Peyer's patch (tissue), 4 donors: Measurements from ENCODE around the gene CCDC66. TPM values are rescaled to one million over a fixed set of nuclear protein-coding genes. Genes with fewer than 3 reads are reported as not detected.

Experiments used
- DNase-seq, 3 donors: peaks; one replicate each; pipeline ENCODE4 v3.0.0-alpha.2; 2017 to 2019
- H3K27ac ChIP-seq, 4 donors: fragments of 200-600 bp; sonication (generic); one replicate each; pipeline ENCODE4 v1.5.1; 2016 to 2019
- H3K27me3 ChIP-seq, 2 donors: fragments of 200-600 bp; sonication (generic); one replicate each; pipeline ENCODE4 v1.5.1; 2019
- H3K36me3 ChIP-seq, 3 donors: fragments of 200-600 bp; sonication (generic); one replicate each; pipeline ENCODE4 v1.5.1; 2016 to 2019
- H3K4me1 ChIP-seq, 4 donors: fragments of 200-600 bp; sonication (generic); one replicate each; pipeline ENCODE4 v1.5.1; 2016 to 2019
- H3K4me3 ChIP-seq, 4 donors: fragments of 200-600 bp; sonication (generic); 1 replicate in 3 of 4; 2 replicates in 1 of 4; pipeline ENCODE4 v1.5.1; 2016 to 2019; ENCODE audit warnings: mild to moderate bottlenecking in 1 of 4
- H3K9me3 ChIP-seq, 4 donors: fragments of 200-600 bp; sonication (generic); one replicate each; pipeline ENCODE4 v1.5.1; 2016 to 2019; ENCODE audit warnings: mild to moderate bottlenecking in 1 of 4
- CTCF ChIP-seq, 6 experiments: fragments of 450-650 bp in 4 of 6; fragments of 200-600 bp in 2 of 6; sonication (generic) in 1 of 6; IDR thresholded peaks; one replicate each; pipeline ENCODE4 v1.5.1; 2017 to 2019; ENCODE audit warnings: antibody characterized with exemption in 6 of 6, mild to moderate bottlenecking in 3 of 6, moderate library complexity in 1 of 6
- POLR2A ChIP-seq, 2 donors: fragments of 450-650 bp; IDR thresholded peaks; one replicate each; pipeline ENCODE4 v1.5.1; 2017; ENCODE audit warnings: antibody characterized with exemption in 2 of 2, mild to moderate bottlenecking in 2 of 2, moderate library complexity in 2 of 2
- total RNA-seq, 4 donors: library from RNA; depleted of rRNA; stranded (reverse); fragments of >200 nt; gene quantifications; one replicate each; pipeline ENCODE4 v1.1.0, GENCODE V29; 2016

Gene CCDC66
- total RNA-seq, 4 donors from 2014 or later, result 12.4 to 108 (median 37.7) TPM

- H3K4me3 ChIP-seq, result no peak overlapping the region
- DNase-seq, result no peak
- H3K9me3 ChIP-seq, result no peaks in the 10 kb centered on the region
- TF ChIP-seq POLR2A (IDR thresholded peaks at IDR 0.05) (no peak), CTCF (IDR thresholded peaks at IDR 0.05) (no peak)
- H3K27ac ChIP-seq, result no peak overlapping the region
- no peaks in the 10 kb centered on the region for H3K4me1 ChIP-seq
- no peaks in the 10 kb centered on the region for H3K27me3 ChIP-seq
- peaks cover 0 to 83% (median 0%) of the 10 kb centered on the region in 3 donors for H3K36me3 ChIP-seq
Measured at GRCh38 chr3:56667973-56668579, 111.1 kb downstream of the CCDC66 start.

Other genes with a start within 250 kb of the CCDC66 start
- gene ERC2, start 88.7 kb upstream of the CCDC66 start, total RNA-seq, result under 1 TPM in 2 of 4 donors, not detected in 2; 0.18 to 0.83 TPM
- 10 to 100 TPM; 35.4 to 71.8 (median 46.5) TPM for gene TASOR, start 126.1 kb downstream of the CCDC66 start, total RNA-seq
- gene ARHGEF3, start 244.8 kb downstream of the CCDC66 start, total RNA-seq, result 10 to 100 TPM in 1 of 4 donors, 1 to 10 TPM in 3; 4.5 to 40.4 (median 6.2) TPM